ENCODE measurements around the gene OXLD1.

GRCh38 chr17:81644496-81644895, 21.9 kb downstream of the OXLD1 start:
- TF ChIP-seq CTCF (IDR thresholded peaks at IDR 0.05) (no peak), ZFX (IDR thresholded peaks at IDR 0.05; ENCODE audit: borderline replicate concordance) (no peak)

Measured in 22Rv1 (cell line).